OCI-LY7 (cell line): Measurements from ENCODE around the gene TEX22. TPM values are rescaled to one million over a fixed set of nuclear protein-coding genes. Genes with fewer than 3 reads are reported as not detected.

Source experiments
- BruUV-seq: library from RNA; stranded (reverse); fragments of 400-500 nt; replicated peaks from 2 replicates; lab custom pipeline; 2021; lab: Mats Ljungman, UMichigan
- CTCF ChIA-PET: fragments of 300-600 bp; sonication (Branson Sonifier 250); formaldehyde crosslinking; loops from one replicate; lab custom pipeline; 2022; ENCODE audit warnings: antibody characterized with exemption; ENCODE audit not compliant: unreplicated experiment; lab: Charles Lee
- POLR2A ChIA-PET: fragments of 300-600 bp; sonication (Branson Sonifier 250); formaldehyde crosslinking; loops from one replicate; lab custom pipeline; 2022; ENCODE audit warnings: antibody characterized with exemption; lab: Charles Lee
- DNase-seq: peaks from one replicate; pipeline ENCODE4 v3.0.0-alpha.2; 2015; ENCODE audit warnings: low spot score
- H2AFZ ChIP-seq: fragments of 200-600 bp; sonication (generic), shearing (Covaris generic); 2 replicates; pipeline ENCODE4 v1.6.1; 2014; ENCODE audit warnings: mild to moderate bottlenecking, antibody characterized with exemption, low read length, moderate library complexity
- H3K27ac ChIP-seq: fragments of 200-600 bp; sonication (generic); 2 replicates; pipeline ENCODE4 v1.5.1; 2014; ENCODE audit warnings: mixed run types, low read depth, mild to moderate bottlenecking, moderate library complexity, low read length, inconsistent platforms; ENCODE audit not compliant: poor library complexity, severe bottlenecking
- H3K36me3 ChIP-seq: fragments of 200-600 bp; sonication (generic); 2 replicates; pipeline ENCODE4 v1.6.1; 2014; ENCODE audit warnings: mild to moderate bottlenecking, antibody characterized with exemption, low read length, moderate library complexity, mixed read lengths; ENCODE audit not compliant: insufficient read depth
- H3K4me1 ChIP-seq: fragments of 200-600 bp; sonication (generic); 2 replicates; pipeline ENCODE4 v1.5.1; 2014; ENCODE audit warnings: mild to moderate bottlenecking, low read length; ENCODE audit not compliant: insufficient read depth, poor library complexity, severe bottlenecking
- H3K4me2 ChIP-seq: fragments of 200-600 bp; sonication (generic); 2 replicates; pipeline ENCODE4 v1.6.1; 2014; ENCODE audit warnings: mild to moderate bottlenecking, low read length
- H3K4me3 ChIP-seq: fragments of 200-600 bp; sonication (generic); 2 replicates; pipeline ENCODE4 v1.5.1; 2014; ENCODE audit warnings: mild to moderate bottlenecking, low read depth, low read length; ENCODE audit not compliant: poor library complexity, severe bottlenecking
- H3K79me2 ChIP-seq: fragments of 200-600 bp; sonication (generic); 2 replicates; pipeline ENCODE4 v1.6.1; 2016; ENCODE audit warnings: low read depth, mild to moderate bottlenecking, low read length, moderate library complexity, mixed read lengths; ENCODE audit not compliant: insufficient read depth
- H3K9me2 ChIP-seq: fragments of 200-600 bp; sonication (generic); 2 replicates; pipeline ENCODE4 v1.6.1; 2016; ENCODE audit warnings: mild to moderate bottlenecking, low read length, mixed read lengths; ENCODE audit not compliant: insufficient read depth
- H3K9me3 ChIP-seq: fragments of 200-600 bp; sonication (generic); 2 replicates; pipeline ENCODE4 v1.6.1; 2014; ENCODE audit warnings: mild to moderate bottlenecking, mixed run types, low read length, mixed read lengths
- H4K20me1 ChIP-seq: fragments of 200-600 bp; sonication (generic); 2 replicates; pipeline ENCODE4 v1.6.1; 2014; ENCODE audit warnings: mild to moderate bottlenecking, antibody characterized with exemption, low read length, moderate library complexity, mixed read lengths; ENCODE audit not compliant: insufficient read depth
- EZH2phosphoT487 ChIP-seq: fragments of 200-600 bp; sonication (generic); IDR thresholded peaks from 2 replicates; pipeline ENCODE4 v1.6.1; 2018; ENCODE audit warnings: low read depth, borderline replicate concordance, mild to moderate bottlenecking, mixed run types, antibody characterized with exemption, low read length, moderate library complexity, mixed read lengths
- intact Hi-C: fragments of 100-400 bp; cut with micrococcal nuclease; formaldehyde crosslinking; loops from one replicate; pipeline ENCODE4 v1.10.0; 2022; ENCODE audit not compliant: unreplicated experiment
- total RNA-seq, 2 experiments: library from RNA; depleted of rRNA in 1 of 2; stranded (reverse); fragments of >200 nt in 1 of 2; shearing (Covaris generic) in 1 of 2; gene quantifications; 2 replicates each; pipeline ENCODE4 v1.2.3, GENCODE V29; 2014 to 2022
- TF ChIP-seq, protein P1 (sequence below): fragments of 200-600 bp; sonication (generic); conservative IDR thresholded peaks from 2 replicates; pipeline ENCODE4 v1.5.1; 2014; ENCODE audit warnings: mild to moderate bottlenecking, antibody characterized with exemption, low read length, moderate library complexity, mixed read lengths

Gene TEX22
- total RNA-seq, 2 experiments from 2014 or later, result 1.3 to 9.2 TPM

- no peaks in the 10 kb centered on the region for H3K9me3 ChIP-seq
- no peak overlapping the region for H2AFZ ChIP-seq
- H3K79me2 ChIP-seq, result peaks cover 15% of the 10 kb centered on the region
- 0 out of 2 replicates have a peak, but pooled peaks cover 6% of the 10 kb centered on the region for H4K20me1 ChIP-seq
- no peak for DNase-seq
- intact Hi-C loops, result no loop called here
- no peak overlapping the region for H3K4me2 ChIP-seq
- no peak overlapping the region for H3K4me3 ChIP-seq
- peaks cover 61% of the 10 kb centered on the region for H3K36me3 ChIP-seq
- ChIA-PET POLR2A (no interaction called here), CTCF (no interaction called here)
- H3K4me1 ChIP-seq, result no peaks in the 10 kb centered on the region
- BruUV-seq, result TSS peak; percentile 51
- TF ChIP-seq, protein P1, sequence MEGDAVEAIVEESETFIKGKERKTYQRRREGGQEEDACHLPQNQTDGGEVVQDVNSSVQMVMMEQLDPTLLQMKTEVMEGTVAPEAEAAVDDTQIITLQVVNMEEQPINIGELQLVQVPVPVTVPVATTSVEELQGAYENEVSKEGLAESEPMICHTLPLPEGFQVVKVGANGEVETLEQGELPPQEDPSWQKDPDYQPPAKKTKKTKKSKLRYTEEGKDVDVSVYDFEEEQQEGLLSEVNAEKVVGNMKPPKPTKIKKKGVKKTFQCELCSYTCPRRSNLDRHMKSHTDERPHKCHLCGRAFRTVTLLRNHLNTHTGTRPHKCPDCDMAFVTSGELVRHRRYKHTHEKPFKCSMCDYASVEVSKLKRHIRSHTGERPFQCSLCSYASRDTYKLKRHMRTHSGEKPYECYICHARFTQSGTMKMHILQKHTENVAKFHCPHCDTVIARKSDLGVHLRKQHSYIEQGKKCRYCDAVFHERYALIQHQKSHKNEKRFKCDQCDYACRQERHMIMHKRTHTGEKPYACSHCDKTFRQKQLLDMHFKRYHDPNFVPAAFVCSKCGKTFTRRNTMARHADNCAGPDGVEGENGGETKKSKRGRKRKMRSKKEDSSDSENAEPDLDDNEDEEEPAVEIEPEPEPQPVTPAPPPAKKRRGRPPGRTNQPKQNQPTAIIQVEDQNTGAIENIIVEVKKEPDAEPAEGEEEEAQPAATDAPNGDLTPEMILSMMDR, result no peak
- no peak for TF ChIP-seq EZH2phosphoT487
- H3K27ac ChIP-seq, result no peak overlapping the region
- H3K9me2 ChIP-seq, result no peaks in the 10 kb centered on the region
These were observed 43.8 kb downstream of the TEX22 start for GRCh38 chr14:105442125-105442524.

GRCh38 chr14:105442834-105443233 is 44.5 kb downstream of the TEX22 start:
- Histone ChIP-seq H3K79me2 (peaks cover 9% of the 10 kb centered on the region), H3K9me3 (no peaks in the 10 kb centered on the region), H3K4me2 (no peak overlapping the region), H3K9me2 (no peaks in the 10 kb centered on the region), H4K20me1 (0 out of 2 replicates have a peak, but pooled peaks cover 3% of the 10 kb centered on the region), H3K4me3 (no peak overlapping the region), H3K27ac (no peak overlapping the region), H3K36me3 (peaks cover 54% of the 10 kb centered on the region), H3K4me1 (no peaks in the 10 kb centered on the region), H2AFZ (no peak overlapping the region)
- DNase-seq, result no peak
- TF ChIP-seq, protein P1, result no peak
- TF ChIP-seq EZH2phosphoT487, result no peak
- no TSS peak for BruUV-seq
- intact Hi-C loops, result no loop called here
- CTCF ChIA-PET, result no interaction called here
- POLR2A ChIA-PET, result no interaction called here

GRCh38 chr14:105444859-105445258 is 46.5 kb downstream of the TEX22 start:
- TF ChIP-seq, protein P1, result no peak
- TF ChIP-seq EZH2phosphoT487, result no peak
- no peak overlapping the region for H3K4me2 ChIP-seq
- H2AFZ ChIP-seq, result no peak overlapping the region
- no TSS peak for BruUV-seq
- H4K20me1 ChIP-seq, result no peaks in the 10 kb centered on the region
- peaks cover 38% of the 10 kb centered on the region for H3K36me3 ChIP-seq
- intact Hi-C loops, result no loop called here
- H3K27ac ChIP-seq, result no peak overlapping the region
- H3K9me3 ChIP-seq, result no peaks in the 10 kb centered on the region
- ChIA-PET CTCF (no interaction called here), POLR2A (no interaction called here)
- H3K9me2 ChIP-seq, result no peaks in the 10 kb centered on the region
- no peak overlapping the region for H3K4me3 ChIP-seq
- no peaks in the 10 kb centered on the region for H3K79me2 ChIP-seq
- no peak for DNase-seq
- H3K4me1 ChIP-seq, result no peaks in the 10 kb centered on the region
